HepG2 (cell line): Measurements from ENCODE around the gene PLEKHG5. TPM values are rescaled to one million over a fixed set of nuclear protein-coding genes. Genes with fewer than 3 reads are reported as not detected.

Experiments
- microRNA-seq: library from miRNA; unstranded; fragments of <30 nt; microRNA quantifications from one replicate; pipeline ENCODE4, GENCODE V29; 2020
- polyA plus RNA-seq, 8 experiments: library from polyadenylated mRNA; depleted of rRNA in 3 of 8; stranded (reverse) in 7 of 8; unstranded in 1 of 8; fragments of >200 nt; fragmentation: Illumina TruSeq in 4 of 8; extraction: Trizol in 4 of 8; gene quantifications; 2 replicates each; pipeline versions ENCODE4 v1.2.1 to v1.2.3, GENCODE V29; 2011 to 2016; ENCODE audit warnings: low read depth in 4 of 8, missing spikeins in 1 of 8, mixed read lengths in 1 of 8; ENCODE audit not compliant: insufficient read depth in 1 of 8
- small RNA-seq, 3 experiments: library from RNA; depleted of rRNA; stranded (forward); fragments of <200 nt; gene quantifications; one replicate each; pipeline ENCODE3, GENCODE V24; 2012; ENCODE audit warnings: low read depth in 2 of 3, low replicate concordance in 1 of 3; ENCODE audit not compliant: insufficient read length in 3 of 3, insufficient read depth in 2 of 3
- total RNA-seq, 5 experiments: library from RNA; depleted of rRNA; stranded (reverse); fragments of >200 nt; fragmentation: Illumina TruSeq; extraction: Trizol; gene quantifications; 2 replicates each; pipeline ENCODE4 v1.2.3, GENCODE V29; 2016; ENCODE audit warnings: low read depth in 1 of 5

PLEKHG5 gene
- total and polyA plus RNA-seq, 2 of the 13 experiments (the other 11 are each of a cell fraction or from before 2014, with no cell fraction given), result 1.9 to 3.5 TPM

Small RNAs within 50 kb of the gene (microRNA-seq; reads per million reads assigned to microRNA genes)
- not detected for gene MIR4252

Small RNAs within 50 kb of the gene (small RNA-seq; reads per million reads assigned to genes)
- gene MIR4252, result 0 reads per million in 3 experiments
- gene RNU6-731P, result 0 reads per million in 3 experiments

Other genes with a start within 250 kb of the PLEKHG5 start
- not detected in 2 replicates for gene HES3, start 247.5 kb downstream of the PLEKHG5 start, total RNA-seq (2016; rRNA removed; fragmentation: Illumina TruSeq; extraction: Trizol)
- not detected in 2 replicates for gene HES3, start 247.5 kb downstream of the PLEKHG5 start, polyA plus RNA-seq (2011; rRNA removed)
- gene GPR153, start 230.6 kb downstream of the PLEKHG5 start, total RNA-seq (2016; rRNA removed; fragmentation: Illumina TruSeq; extraction: Trizol), result 0.27 and 0.31 TPM in 2 replicates
- gene GPR153, start 230.6 kb downstream of the PLEKHG5 start, polyA plus RNA-seq (2011; rRNA removed), result 0.22 and 0.44 TPM in 2 replicates
- gene ACOT7, start 97.9 kb downstream of the PLEKHG5 start, total RNA-seq (2016; rRNA removed; fragmentation: Illumina TruSeq; extraction: Trizol), result 33.0 and 43.2 TPM in 2 replicates
- gene ACOT7, start 97.9 kb downstream of the PLEKHG5 start, polyA plus RNA-seq (2011; rRNA removed), result 47.6 and 55.8 TPM in 2 replicates
- gene HES2, start 71.7 kb downstream of the PLEKHG5 start, total RNA-seq (2016; rRNA removed; fragmentation: Illumina TruSeq; extraction: Trizol), result 0.10 and 0.11 TPM in 2 replicates
- gene HES2, start 71.7 kb downstream of the PLEKHG5 start, polyA plus RNA-seq (2011; rRNA removed), result 0.13 and 0.17 TPM in 2 replicates
- 38.5 and 48.6 TPM in 2 replicates for gene ESPN, start 66.9 kb downstream of the PLEKHG5 start, total RNA-seq (2016; rRNA removed; fragmentation: Illumina TruSeq; extraction: Trizol)
- gene ESPN, start 66.9 kb downstream of the PLEKHG5 start, polyA plus RNA-seq (2011; rRNA removed), result 54.2 and 70.4 TPM in 2 replicates
- gene TNFRSF25, start 25.5 kb downstream of the PLEKHG5 start, total RNA-seq (2016; rRNA removed; fragmentation: Illumina TruSeq; extraction: Trizol), result 0.55 and 1.5 TPM in 2 replicates
- 1.4 and 1.6 TPM in 2 replicates for gene TNFRSF25, start 25.5 kb downstream of the PLEKHG5 start, polyA plus RNA-seq (2011; rRNA removed)
- 20.2 and 24.7 TPM in 2 replicates for gene NOL9, start 62.8 kb upstream of the PLEKHG5 start, total RNA-seq (2016; rRNA removed; fragmentation: Illumina TruSeq; extraction: Trizol)
- 13.0 and 18.0 TPM in 2 replicates for gene NOL9, start 62.8 kb upstream of the PLEKHG5 start, polyA plus RNA-seq (2011; rRNA removed)
- 0.98 and 1.4 TPM in 2 replicates for gene TAS1R1, start 63.6 kb upstream of the PLEKHG5 start, total RNA-seq (2016; rRNA removed; fragmentation: Illumina TruSeq; extraction: Trizol)
- 1.6 and 1.9 TPM in 2 replicates for gene TAS1R1, start 63.6 kb upstream of the PLEKHG5 start, polyA plus RNA-seq (2011; rRNA removed)
- 13.8 and 17.1 TPM in 2 replicates for gene ZBTB48, start 88.3 kb upstream of the PLEKHG5 start, total RNA-seq (2016; rRNA removed; fragmentation: Illumina TruSeq; extraction: Trizol)
- gene ZBTB48, start 88.3 kb upstream of the PLEKHG5 start, polyA plus RNA-seq (2011; rRNA removed), result 13.0 and 18.1 TPM in 2 replicates
- gene KLHL21, start 111.2 kb upstream of the PLEKHG5 start, total RNA-seq (2016; rRNA removed; fragmentation: Illumina TruSeq; extraction: Trizol), result 20.9 and 25.0 TPM in 2 replicates
- gene KLHL21, start 111.2 kb upstream of the PLEKHG5 start, polyA plus RNA-seq (2011; rRNA removed), result 14.8 and 19.9 TPM in 2 replicates
- gene PHF13, start 122.1 kb upstream of the PLEKHG5 start, total RNA-seq (2016; rRNA removed; fragmentation: Illumina TruSeq; extraction: Trizol), result 7.4 and 8.4 TPM in 2 replicates
- 4.7 and 6.1 TPM in 2 replicates for gene PHF13, start 122.1 kb upstream of the PLEKHG5 start, polyA plus RNA-seq (2011; rRNA removed)
- gene THAP3, start 133.2 kb upstream of the PLEKHG5 start, total RNA-seq (2016; rRNA removed; fragmentation: Illumina TruSeq; extraction: Trizol), result 14.9 and 15.0 TPM in 2 replicates
- 10.3 and 12.1 TPM in 2 replicates for gene THAP3, start 133.2 kb upstream of the PLEKHG5 start, polyA plus RNA-seq (2011; rRNA removed)
- gene DNAJC11, start 210.1 kb upstream of the PLEKHG5 start, total RNA-seq (2016; rRNA removed; fragmentation: Illumina TruSeq; extraction: Trizol), result 47.6 and 56.8 TPM in 2 replicates
- gene DNAJC11, start 210.1 kb upstream of the PLEKHG5 start, polyA plus RNA-seq (2011; rRNA removed), result 24.0 and 25.1 TPM in 2 replicates